Brain microvascular endothelial cell (primary cell): ENCODE measurements around the gene PLD1.

Experiments
- DNase-seq: peaks from one replicate; pipeline ENCODE4 v3.0.0-alpha.2; 2020
- H3K27ac ChIP-seq: fragments of 250-450 bp; sonication (Bioruptor Pico); 2 replicates; pipeline ENCODE4 v1.5.1; 2020; ENCODE audit warnings: mild to moderate bottlenecking, moderate library complexity
- H3K27me3 ChIP-seq: fragments of 250-450 bp; sonication (Bioruptor Pico); replicated peaks from 2 replicates; pipeline ENCODE4 v1.5.1; 2020; ENCODE audit warnings: mild to moderate bottlenecking
- H3K36me3 ChIP-seq: fragments of 250-450 bp; sonication (Bioruptor Pico); replicated peaks from 2 replicates; pipeline ENCODE4 v1.5.1; 2020; ENCODE audit warnings: mild to moderate bottlenecking
- H3K4me3 ChIP-seq: 2 replicates; pipeline ENCODE4 v1.5.1; 2011; ENCODE audit warnings: low read depth, mild to moderate bottlenecking, control low read depth, low read length, moderate library complexity
- in situ Hi-C: cut with HindIII; loops from 2 replicates; pipeline ENCODE4 v1.10.0; 2017; ENCODE audit warnings: low sequenced_read_pairs, low pct_ligation_motif_present
- TF ChIP-seq, protein P1 (sequence below): IDR thresholded peaks from 2 replicates; pipeline ENCODE4 v1.5.1; 2011; ENCODE audit warnings: low read depth, mild to moderate bottlenecking, moderate library complexity, low read length, control low read depth, inconsistent platforms; ENCODE audit errors: missing control alignments

PLD1 gene

DNA sequence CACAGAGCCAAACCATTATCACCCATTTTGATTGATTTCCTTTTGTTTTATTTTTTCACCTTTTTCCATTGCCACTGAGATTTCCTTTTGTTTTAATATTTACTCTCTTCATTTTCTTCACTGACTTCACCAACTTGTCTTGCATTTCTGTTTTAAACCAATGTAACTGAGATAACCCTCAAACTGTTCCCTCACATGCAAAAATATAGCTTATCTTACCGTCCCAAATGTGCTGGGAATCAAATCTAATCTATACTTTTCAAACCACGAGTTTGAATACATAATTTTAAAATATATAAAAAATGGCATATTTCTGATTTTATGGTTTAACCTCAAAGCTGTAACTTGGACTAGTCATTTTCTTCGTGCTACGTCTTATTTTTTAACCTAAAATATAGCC is 143.8 kb downstream of the PLD1 start:
- Histone ChIP-seq H3K36me3 (peaks cover 3% of the 10 kb centered on the region), H3K27me3 (no peaks in the 10 kb centered on the region), H3K27ac (no peak overlapping the region), H3K4me3 (no peak overlapping the region)
- in situ Hi-C loops, result no loop called here
- TF ChIP-seq, protein P1, sequence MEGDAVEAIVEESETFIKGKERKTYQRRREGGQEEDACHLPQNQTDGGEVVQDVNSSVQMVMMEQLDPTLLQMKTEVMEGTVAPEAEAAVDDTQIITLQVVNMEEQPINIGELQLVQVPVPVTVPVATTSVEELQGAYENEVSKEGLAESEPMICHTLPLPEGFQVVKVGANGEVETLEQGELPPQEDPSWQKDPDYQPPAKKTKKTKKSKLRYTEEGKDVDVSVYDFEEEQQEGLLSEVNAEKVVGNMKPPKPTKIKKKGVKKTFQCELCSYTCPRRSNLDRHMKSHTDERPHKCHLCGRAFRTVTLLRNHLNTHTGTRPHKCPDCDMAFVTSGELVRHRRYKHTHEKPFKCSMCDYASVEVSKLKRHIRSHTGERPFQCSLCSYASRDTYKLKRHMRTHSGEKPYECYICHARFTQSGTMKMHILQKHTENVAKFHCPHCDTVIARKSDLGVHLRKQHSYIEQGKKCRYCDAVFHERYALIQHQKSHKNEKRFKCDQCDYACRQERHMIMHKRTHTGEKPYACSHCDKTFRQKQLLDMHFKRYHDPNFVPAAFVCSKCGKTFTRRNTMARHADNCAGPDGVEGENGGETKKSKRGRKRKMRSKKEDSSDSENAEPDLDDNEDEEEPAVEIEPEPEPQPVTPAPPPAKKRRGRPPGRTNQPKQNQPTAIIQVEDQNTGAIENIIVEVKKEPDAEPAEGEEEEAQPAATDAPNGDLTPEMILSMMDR, result no peak
- DNase-seq, result no peak

DNA sequence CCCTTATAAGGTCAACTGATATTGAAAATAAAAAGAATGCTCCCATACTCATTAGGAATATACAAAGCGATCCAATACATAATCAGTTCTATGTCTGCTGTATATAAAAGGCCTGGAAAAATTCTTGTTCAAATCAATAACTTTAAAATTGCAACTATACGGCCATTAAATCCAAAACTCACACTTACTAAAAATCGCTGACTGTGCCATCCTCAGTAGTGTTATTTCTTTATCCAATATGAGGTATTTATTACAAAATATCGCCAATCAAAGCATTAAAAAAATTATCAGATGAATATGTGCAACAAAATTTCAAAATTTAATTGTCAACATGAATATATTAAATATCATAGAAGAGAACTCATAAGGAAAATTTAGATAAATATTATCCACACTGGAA is 146.5 kb downstream of the PLD1 start:
- in situ Hi-C loops, result no loop called here

DNA sequence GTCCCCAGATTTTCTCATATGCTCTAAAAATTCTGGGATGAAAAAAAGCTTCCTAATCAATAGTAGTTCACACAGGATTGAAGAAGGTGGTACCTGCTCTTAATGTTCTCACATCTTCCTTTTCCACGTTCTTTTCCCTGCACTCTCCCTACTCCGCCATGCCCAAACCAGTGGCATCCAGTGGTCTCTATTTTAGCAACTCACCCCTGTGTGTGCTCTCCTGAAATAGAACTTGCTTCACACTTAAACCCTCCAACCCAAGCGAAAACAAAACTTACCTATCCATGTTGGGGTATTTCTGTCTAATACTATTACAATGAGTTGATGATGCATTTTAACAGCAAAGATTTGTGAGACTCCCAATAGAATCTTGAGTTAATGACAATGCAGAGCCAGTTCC is 148.8 kb downstream of the PLD1 start:
- Histone ChIP-seq H3K27me3 (no peaks in the 10 kb centered on the region), H3K27ac (no peak overlapping the region), H3K4me3 (no peak overlapping the region), H3K36me3 (peaks cover 4% of the 10 kb centered on the region)
- in situ Hi-C loops, result no loop called here
- no peak for DNase-seq
- TF ChIP-seq, protein P1, result no peak

More for the DNA sequence above, 146.5 kb downstream of the PLD1 start:
- TF ChIP-seq, protein P1, result no peak
- H3K27ac ChIP-seq, result no peak overlapping the region
- H3K4me3 ChIP-seq, result no peak overlapping the region
- peaks cover 4% of the 10 kb centered on the region for H3K36me3 ChIP-seq
- H3K27me3 ChIP-seq, result no peaks in the 10 kb centered on the region
- DNase-seq, result no peak

DNA sequence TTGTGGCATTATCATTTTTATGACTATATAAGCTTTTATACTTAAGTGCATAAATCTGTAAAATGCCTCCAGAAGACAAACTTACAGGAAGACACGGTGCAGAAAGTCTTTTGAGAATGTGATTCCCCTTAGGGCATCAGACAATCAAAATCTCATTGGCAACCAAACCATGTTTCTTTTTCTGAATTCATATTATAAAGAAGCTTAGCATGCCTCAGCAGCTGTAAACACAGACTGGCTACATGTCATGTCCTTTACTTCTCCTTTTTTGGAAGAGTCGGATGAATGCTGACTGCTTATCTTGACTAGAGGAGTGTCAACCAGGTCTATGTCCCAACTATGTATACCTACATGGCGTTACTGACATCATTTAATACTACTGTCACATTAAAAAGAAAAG is 150.1 kb downstream of the PLD1 start:
- DNase-seq, result no peak
- Histone ChIP-seq H3K4me3 (no peak overlapping the region), H3K27me3 (no peaks in the 10 kb centered on the region), H3K27ac (no peak overlapping the region), H3K36me3 (peaks cover 4% of the 10 kb centered on the region)
- TF ChIP-seq, protein P1, result no peak
- in situ Hi-C loops, result no loop called here

DNA sequence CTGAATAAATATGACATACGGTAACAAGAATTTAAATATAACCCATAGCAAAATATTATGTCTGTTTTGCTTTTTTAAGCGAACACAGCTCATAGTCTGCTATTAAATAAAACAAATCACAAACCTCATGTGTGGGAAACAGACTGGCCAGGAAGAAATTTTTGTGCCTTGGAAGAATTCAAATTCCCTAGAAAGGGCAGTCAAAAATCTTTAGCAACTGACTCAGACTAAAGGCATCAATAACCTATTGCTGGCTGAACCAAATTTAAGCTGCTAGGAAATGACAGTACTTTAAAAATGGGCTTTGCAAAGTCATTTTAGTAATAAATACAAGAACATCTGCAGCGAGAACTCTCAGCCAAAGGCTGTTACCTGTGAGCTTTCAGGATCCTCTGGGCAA is 151.4 kb downstream of the PLD1 start:
- Histone ChIP-seq H3K27me3 (no peaks in the 10 kb centered on the region), H3K27ac (no peak overlapping the region), H3K36me3 (peaks cover 4% of the 10 kb centered on the region), H3K4me3 (no peak overlapping the region)
- in situ Hi-C loops, result no loop called here
- no peak for DNase-seq
- TF ChIP-seq, protein P1, result no peak

DNA sequence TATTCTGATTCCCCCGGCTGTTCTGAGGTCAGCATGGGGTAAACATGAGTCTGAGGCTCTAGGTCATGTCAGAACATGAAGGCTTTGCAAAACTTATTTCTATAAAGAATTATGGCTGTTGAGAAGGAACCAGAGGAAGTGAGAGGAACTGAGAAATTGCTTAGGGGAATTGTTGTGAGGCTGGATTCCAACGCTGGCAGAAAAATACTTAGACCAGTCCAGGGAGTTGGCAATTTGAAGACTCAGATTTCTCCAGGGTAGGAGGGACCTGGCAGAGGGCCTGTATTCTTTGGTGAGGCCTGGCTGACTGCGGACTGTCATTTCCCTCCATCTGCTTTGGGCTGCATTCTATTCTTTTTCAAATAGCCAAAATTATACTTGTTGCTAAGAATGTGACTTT is 155.5 kb downstream of the PLD1 start:
- TF ChIP-seq, protein P1, result no peak
- no peaks in the 10 kb centered on the region for H3K36me3 ChIP-seq

More for the DNA sequence above, 155.5 kb downstream of the PLD1 start:
- H3K27ac ChIP-seq, result no peak overlapping the region
- no peaks in the 10 kb centered on the region for H3K27me3 ChIP-seq
- in situ Hi-C loops, result no loop called here
- no peak for DNase-seq
- no peak overlapping the region for H3K4me3 ChIP-seq
